GM21786 (cell line): ENCODE data around the gene RORC.
A peak's percentile ranks its signal among the peaks of the same experiment; 100 is the strongest.
"Not testable (repeated sequence)": the region's sequence is repeated elsewhere in the genome, so short reads cannot be mapped to it uniquely, and the experiment has no call there.

Source experiments
- ATAC-seq: cut with Tn5 transposase; IDR thresholded peaks from one replicate; pipeline ENCODE4 v1.9.1; 2021; ENCODE audit not compliant: unreplicated experiment

RORC gene

DNA sequence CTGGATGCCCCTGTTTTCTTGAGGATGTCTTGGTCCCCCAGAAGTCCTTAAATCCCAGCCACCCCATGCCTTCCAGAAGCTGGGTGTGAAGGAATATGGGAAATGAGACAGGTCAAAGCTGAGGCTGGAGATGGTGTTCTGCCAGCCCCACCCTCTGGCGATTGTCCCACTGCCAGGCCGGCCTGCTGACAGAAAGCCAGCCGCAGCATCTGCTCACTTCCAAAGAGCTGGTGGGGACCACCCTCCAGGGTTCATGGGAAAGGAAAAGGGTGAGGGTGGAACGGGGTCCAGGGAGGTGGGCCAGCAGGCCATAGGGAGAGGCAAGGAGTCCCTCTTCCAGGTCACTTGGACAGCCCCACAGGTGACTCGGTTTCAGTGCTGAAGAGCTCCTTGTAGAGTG lies 24.5 kb downstream of the RORC start:
- ATAC-seq: no peak

DNA sequence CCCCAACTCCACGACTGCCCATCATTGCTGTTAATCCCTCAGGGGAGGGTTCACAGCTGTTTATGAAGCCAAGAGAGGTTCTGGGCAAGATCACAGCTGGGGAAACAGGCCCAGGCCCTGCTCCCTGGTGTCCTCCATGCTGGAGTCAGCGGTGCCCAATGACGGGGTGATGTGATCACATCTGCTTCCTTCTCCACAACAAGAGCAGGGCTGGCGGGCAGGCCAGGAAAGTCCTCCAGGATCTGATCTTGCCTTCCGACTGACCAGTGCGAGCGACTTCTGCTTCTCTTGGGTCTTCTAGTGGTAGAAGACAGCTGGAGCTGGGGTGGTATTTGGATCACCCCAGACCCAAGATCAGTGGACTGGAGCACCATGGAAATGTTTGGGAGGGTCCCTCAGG lies 25.4 kb downstream of the RORC start:
- ATAC-seq: no peak

DNA sequence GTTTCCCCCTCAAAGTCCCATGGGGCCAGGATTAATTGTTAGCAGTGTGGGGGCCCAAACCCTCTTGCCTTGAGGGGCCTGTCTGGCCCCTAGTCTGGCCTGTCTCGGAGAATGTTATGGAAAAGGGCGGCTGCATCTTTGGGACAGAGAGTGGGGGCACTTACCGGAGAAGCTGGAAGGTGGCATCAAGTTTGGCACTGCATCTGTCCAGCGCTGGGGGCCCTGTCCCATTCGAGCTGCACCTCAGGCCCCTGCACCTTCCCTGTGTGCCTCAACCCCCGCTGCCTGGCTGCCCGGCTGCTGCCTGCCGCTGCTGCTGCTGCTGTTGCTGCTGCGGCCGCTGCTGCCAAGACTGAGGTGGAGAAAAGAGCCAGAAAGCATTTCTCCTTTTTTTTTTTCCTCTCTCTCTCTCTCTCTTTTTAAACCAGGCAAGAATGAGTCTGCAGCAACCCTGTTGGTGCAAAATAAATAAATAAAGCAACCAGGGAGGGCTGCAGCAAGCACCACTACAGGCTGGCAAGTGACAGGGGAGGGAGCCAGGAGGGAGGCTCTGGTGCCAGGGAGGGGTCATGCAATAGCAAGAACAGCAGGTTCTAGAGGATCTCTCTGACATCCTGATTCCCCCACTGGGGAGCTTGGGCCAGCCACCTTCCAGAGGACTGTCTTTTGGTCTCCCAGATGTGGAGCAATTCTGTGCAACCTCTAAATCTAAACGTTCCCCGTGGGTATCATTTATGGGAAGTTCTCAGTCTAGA lies 26.4 kb downstream of the RORC start, which contains the start of gene LINGO4:
TSS of gene LINGO4 (minus strand) at position 354 of the 755 bp plus-strand sequence. CDS start 2,715 bp downstream, outside the sequence.
- no peak for ATAC-seq

- no peak for ATAC-seq
These were observed 27.7 kb downstream of the RORC start for GRCh38 chr1:151803915-151804314.

GRCh38 chr1:151803164-151803563 lies 28.4 kb downstream of the RORC start:
- ATAC-seq: no peak

DNA sequence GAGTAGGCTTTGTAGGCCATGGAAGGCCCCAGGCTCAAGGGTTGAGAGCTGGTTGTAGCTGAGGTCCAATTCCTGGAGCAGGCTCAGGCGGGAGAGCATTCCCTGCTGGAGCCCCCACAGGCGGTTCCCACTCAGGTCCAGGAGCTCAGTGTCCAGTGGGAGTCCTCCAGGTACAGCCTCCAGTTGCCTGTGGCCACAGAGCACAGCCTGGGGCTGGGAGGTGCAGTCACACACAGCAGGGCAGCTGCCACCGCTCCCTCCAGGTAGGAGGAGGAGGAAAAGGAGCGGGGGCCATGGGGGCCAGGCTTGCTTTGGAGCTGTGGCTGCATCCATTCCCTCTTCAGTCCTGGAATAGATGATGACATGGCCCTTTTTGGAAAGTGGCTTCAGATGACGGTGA lies 29.2 kb downstream of the RORC start:
- no peak for ATAC-seq

DNA sequence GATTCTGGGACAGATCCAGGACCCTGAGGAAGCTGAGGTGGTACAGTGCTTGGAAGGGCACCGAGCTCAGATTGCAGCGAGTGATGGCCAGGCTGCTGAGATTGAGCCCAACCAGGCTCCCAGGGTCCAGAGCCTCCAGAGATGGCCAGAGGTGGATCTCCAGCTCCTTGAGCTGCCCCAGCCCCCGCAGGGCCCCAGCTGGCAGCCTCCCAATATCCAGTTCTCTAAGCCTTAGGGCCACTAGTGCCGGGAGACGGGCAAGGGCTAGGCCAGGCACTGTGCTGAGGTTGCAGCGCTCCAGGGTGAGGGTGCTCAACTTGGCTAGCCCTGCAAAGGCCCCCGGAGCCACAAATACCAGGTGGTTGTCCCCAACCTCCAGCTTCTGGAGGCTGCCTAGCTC lies 29.8 kb downstream of the RORC start:
- no peak for ATAC-seq

GRCh38 chr1:151801310-151801820 lies 30.2 kb downstream of the RORC start:
- no peak for ATAC-seq

- no peak for ATAC-seq
These were observed 30.8 kb downstream of the RORC start for GRCh38 chr1:151800830-151801229.

GRCh38 chr1:151799179-151800022 lies 32.2 kb downstream of the RORC start:
- no peak for ATAC-seq

- ATAC-seq: no peak
These were observed 33.0 kb downstream of the RORC start for GRCh38 chr1:151798571-151798970.

DNA sequence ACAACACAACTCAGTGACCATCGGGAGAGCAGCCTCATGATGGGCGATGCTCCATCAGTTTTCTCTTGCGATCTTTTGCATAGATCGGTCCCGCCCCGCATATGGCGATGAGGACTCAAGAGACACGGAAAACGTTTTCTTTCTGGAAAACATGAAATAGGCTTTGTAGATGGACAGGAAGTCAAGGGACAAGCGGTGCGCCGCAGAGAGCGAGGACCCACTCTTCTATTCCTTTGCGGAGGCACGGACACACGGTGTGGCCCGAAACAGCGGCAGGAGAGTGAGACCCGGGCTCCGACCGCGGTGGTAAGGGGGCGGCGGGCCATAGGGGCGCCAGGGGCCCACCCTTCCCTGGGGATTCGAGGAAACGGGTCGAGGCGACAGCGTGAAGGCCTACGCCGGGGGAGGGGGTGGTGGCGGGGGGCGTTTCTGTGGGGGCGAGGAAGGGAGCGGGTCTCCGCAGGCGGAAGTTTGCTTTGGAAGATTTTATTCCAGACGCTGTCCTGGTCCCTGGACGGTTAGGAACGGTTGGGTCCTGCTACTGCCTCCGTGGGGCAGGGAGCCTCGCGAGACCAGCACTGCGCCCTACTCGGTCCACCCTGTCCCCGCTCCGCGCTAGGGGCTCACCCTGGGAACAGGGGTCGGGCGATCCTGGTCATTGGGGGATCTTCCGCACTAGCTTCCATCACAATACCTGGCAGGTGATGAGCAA lies 40.5 kb downstream of the RORC start:
- ATAC-seq: no peak

- peak; percentile 97 for ATAC-seq
These were observed 41.3 kb downstream of the RORC start, which contains the start of gene TDRKH for GRCh38 chr1:151790071-151790939. TDRKH (minus strand) TSS chr1:151790500; CDS start chr1:151783022, 7,478 bp downstream.

DNA sequence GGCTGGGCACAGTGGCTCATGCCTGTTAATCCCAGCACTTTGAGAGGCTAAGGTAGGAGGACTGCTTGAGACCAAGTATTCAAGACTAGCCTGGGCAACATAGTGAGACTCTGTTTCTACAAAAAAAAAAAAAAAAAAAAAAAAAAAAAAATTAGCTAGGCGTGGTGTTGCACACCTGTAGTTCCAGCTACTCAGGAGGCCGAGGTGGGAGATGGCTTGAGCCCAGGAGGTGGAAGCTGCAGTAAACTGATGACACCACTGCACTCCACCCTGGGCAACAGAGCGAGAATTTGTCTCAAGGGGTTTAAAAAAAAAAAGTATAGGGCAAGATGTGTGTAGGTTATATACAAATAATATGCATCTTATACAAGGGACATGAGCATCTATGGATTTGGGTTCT lies 43.9 kb downstream of the RORC start:
- ATAC-seq: no peak

- no peak for ATAC-seq
These were observed 47.8 kb downstream of the RORC start for GRCh38 chr1:151783796-151784195.

DNA sequence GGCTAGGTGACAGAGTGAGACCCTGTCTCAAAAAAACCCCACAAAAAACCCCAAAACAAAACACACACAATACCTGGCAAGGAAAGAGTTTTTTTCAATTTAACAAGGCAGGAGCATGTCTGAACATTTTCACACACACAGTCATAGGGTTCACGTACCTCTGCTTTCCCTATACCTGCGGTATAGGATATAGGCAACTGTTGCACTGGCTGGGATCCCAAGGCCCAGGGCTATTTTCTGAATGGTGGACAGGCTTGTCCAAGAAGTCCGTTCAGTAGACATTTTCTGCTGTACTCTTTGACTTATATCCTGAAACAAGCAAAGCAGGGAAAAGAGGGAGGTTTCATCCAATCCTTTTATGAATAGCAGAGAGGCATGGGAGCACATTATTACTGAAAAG lies 48.9 kb downstream of the RORC start:
- no peak for ATAC-seq

GRCh38 chr1:151782026-151782425 lies 49.6 kb downstream of the RORC start:
- not testable (repeated sequence) for ATAC-seq

GRCh38 chr1:151780736-151781135 lies 50.9 kb downstream of the RORC start:
- ATAC-seq: not testable (repeated sequence)

DNA sequence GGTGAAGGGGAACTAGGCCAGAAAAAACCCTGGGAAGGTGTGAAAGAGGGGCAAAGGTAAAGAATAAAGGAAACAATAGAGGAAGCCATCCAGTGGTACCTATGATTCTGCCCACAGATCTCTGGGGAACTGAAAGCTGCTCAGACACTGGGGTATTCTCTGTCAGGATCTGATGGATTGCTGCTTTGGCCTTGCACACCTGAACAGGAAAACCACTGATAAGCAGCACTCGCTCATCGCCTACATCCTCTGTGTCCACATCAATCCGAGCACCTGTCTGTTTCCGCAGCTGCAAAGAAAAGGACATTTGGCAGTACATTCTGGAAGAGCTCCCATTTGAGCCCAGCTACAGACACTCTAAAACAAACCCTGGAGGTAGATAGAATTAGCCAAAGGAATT lies 51.8 kb downstream of the RORC start:
- no peak for ATAC-seq

DNA sequence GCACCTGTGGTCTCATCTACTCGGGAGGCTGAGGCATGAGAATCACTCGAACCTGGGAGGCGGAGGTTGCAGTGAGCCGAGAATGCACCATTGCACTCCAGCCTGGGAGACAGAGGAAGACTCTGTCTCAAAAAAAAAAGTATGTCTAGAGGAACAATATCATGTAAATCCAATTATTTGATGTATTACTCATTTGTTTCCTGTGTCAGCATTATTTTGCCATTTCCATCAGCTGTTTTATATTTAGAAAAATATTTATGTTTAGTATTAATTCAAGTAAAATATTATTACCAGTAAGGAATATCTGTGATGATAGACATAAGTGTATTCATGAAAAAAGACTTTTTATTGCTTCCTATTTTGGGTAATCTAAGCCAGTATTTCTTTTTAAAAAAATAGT lies 54.3 kb downstream of the RORC start:
- no peak for ATAC-seq
